NCI-H187 treated with DMSO at 0.1 percent for 48 hours (cell line): Measurements from ENCODE around the gene MSANTD1.
A peak's percentile ranks its signal among the peaks of the same experiment; 100 is the strongest.

Experiments used
- DNase-seq: peaks from one replicate; lab custom pipeline; 2025; lab: John Stamatoyannopoulos, UW

Gene MSANTD1

GRCh38 chr4:3303923-3304710 is 55.2 kb downstream of the MSANTD1 start:
- peak; percentile 54 for DNase-seq

- no peak for DNase-seq
Measured at GRCh38 chr4:3304831-3305609, 56.1 kb downstream of the MSANTD1 start.

DNA sequence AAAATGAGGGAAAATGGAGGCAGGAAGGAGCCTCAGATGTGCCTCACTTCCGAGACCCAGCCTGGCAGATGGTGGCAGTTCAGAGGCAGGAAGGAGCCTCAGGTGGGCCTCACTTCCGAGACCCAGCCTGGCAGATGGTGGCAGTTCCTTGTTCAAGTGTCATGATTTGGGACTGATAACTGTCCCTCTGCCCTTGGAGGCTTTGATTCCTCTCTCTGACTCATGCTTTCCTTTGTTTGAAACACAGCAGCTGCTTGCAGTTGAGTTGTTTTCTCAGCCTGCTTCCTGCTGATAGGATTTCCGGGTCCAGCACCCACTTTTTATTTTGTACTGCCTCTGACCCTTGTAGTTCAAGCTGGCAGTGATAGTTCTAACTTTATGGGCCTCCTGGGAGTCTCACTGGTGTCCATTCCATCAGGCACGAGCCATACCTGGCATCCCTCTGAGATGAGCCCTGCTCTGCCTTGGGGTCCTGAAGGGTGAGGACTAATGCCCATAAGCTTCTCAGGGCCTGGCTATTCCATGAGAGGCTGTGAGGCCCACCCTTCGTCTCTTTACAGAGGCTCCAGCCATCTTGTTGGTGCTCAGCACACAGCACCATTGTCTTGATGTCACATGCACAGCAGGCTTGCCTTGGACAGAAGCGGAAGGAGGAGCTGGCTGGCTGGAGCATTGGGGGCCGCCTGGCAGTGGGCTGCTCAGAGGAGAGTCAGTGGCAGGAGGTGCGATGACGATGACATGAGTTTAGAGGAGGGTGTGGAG is 56.8 kb downstream of the MSANTD1 start:
- no peak for DNase-seq
